Osteoblast (primary cell): ENCODE results near the gene FBXL15. TPM values are rescaled to one million over a fixed set of nuclear protein-coding genes. Genes with fewer than 3 reads are reported as not detected.

Experiments used
- DNase-seq: peaks from one replicate; pipeline ENCODE4 v3.0.0; 2011; ENCODE audit warnings: low spot score, mixed read lengths; ENCODE audit not compliant: insufficient read length; ENCODE audit errors: missing footprints
- H2AFZ ChIP-seq: 2 replicates; pipeline ENCODE4 v1.6.0; 2011; ENCODE audit warnings: mild to moderate bottlenecking, low read length
- H3K27ac ChIP-seq: 2 replicates; pipeline ENCODE4 v1.5.1; 2011; ENCODE audit warnings: mild to moderate bottlenecking, low read depth, low read length, moderate library complexity
- H3K27me3 ChIP-seq: 2 replicates; pipeline ENCODE4 v1.6.0; 2012; ENCODE audit warnings: mild to moderate bottlenecking, control low read depth, inconsistent platforms, low read length, moderate library complexity; ENCODE audit not compliant: insufficient read depth
- H3K36me3 ChIP-seq: 2 replicates; pipeline ENCODE4 v1.5.1; 2011; ENCODE audit warnings: mild to moderate bottlenecking, low read length, control low read depth, moderate library complexity; ENCODE audit not compliant: insufficient read depth
- H3K4me1 ChIP-seq: 2 replicates; pipeline ENCODE4 v1.5.1; 2011; ENCODE audit warnings: mild to moderate bottlenecking, low read length, control low read depth, moderate library complexity; ENCODE audit not compliant: insufficient read depth
- H3K4me2 ChIP-seq: 2 replicates; pipeline ENCODE4 v1.6.0; 2011; ENCODE audit warnings: mild to moderate bottlenecking, low read length; ENCODE audit not compliant: insufficient read depth
- H3K4me3 ChIP-seq: fragments of 200-600 bp; sonication (generic); 3 replicates; pipeline ENCODE4 v1.5.1; 2012; ENCODE audit warnings: mild to moderate bottlenecking, low read length, inconsistent platforms; ENCODE audit not compliant: insufficient read depth
- H3K79me2 ChIP-seq: 2 replicates; pipeline ENCODE4 v1.6.0; 2012; ENCODE audit warnings: mild to moderate bottlenecking, low read length, control low read depth, inconsistent platforms; ENCODE audit not compliant: insufficient read depth
- H3K9me3 ChIP-seq: 2 replicates; pipeline ENCODE4 v1.5.1; 2011; ENCODE audit warnings: low read depth, low read length, control low read depth
- H4K20me1 ChIP-seq: 2 replicates; pipeline ENCODE4 v1.6.0; 2012; ENCODE audit warnings: mild to moderate bottlenecking, low read length, control low read depth; ENCODE audit not compliant: insufficient read depth
- CTCF ChIP-seq: IDR thresholded peaks from 2 replicates; pipeline ENCODE4 v1.5.1; 2011; ENCODE audit warnings: mild to moderate bottlenecking, low read depth, low read length, moderate library complexity; ENCODE audit errors: extremely low read depth
- total RNA-seq: library from RNA; depleted of rRNA; stranded (reverse); fragments of >200 nt; gene quantifications from 2 replicates; pipeline ENCODE4 v1.2.3, GENCODE V29; 2012

Gene FBXL15
- total RNA-seq, 1 donor = 9.4 TPM

DNA sequence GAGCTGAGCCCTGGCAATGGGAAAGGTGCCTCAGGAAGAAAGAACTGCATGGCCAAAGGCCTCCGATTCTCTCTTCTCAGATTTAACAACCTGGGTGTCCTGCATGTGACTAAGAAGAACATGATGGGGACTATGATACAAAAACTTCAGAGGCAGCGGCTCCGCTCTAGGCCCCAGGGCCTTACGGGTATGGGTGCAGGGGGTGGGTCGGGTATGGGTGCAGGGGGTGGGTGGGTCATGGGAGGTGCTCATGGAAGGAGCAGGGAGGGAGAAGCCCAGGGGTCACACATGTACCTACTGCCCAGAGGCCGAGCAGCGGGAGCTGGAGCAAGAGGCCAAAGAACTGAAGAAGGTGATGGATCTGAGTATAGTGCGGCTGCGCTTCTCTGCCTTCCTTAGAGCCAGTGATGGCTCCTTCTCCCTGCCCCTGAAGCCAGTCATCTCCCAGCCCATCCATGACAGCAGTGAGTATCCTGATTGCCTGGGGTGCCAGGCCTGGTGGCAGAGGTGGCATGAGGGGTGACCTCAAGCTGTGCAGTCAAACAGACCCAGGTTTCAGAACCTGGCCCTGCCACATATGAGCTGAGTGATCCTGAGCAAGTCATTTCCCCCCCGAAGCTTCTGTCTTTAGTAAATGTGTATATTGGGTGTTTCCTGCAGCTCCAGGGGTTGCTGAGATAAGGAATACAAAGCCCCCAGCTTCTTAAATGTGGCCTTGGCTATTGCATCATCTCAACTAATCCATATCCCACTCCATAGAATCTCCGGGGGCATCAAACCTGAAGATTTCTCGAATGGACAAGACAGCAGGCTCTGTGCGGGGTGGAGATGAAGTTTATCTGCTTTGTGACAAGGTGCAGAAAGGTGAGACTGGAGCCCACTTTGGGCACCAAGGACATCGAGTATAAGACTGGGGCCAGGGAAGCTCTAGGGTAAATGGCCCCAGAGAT is 23.1 kb upstream of the FBXL15 start:
- H3K4me2 ChIP-seq = no peak overlapping the region
- H3K36me3 ChIP-seq = peaks cover 36% of the 10 kb centered on the region
- no peak overlapping the region for H2AFZ ChIP-seq
- H3K4me1 ChIP-seq = peaks cover 18% of the 10 kb centered on the region
- peaks cover 13% of the 10 kb centered on the region for H3K79me2 ChIP-seq
- no peaks in the 10 kb centered on the region for H4K20me1 ChIP-seq
- no peak overlapping the region for H3K27ac ChIP-seq
- no peak for TF ChIP-seq CTCF
- no peak overlapping the region for H3K4me3 ChIP-seq
- H3K9me3 ChIP-seq = no peaks in the 10 kb centered on the region
- peak; percentile 60 for DNase-seq
- no peaks in the 10 kb centered on the region for H3K27me3 ChIP-seq

GRCh38 chr10:102398172-102399020 is 22.2 kb upstream of the FBXL15 start:
- Histone ChIP-seq H3K4me1 (peaks cover 18% of the 10 kb centered on the region), H3K36me3 (peaks cover 37% of the 10 kb centered on the region), H3K79me2 (peaks cover 13% of the 10 kb centered on the region), H3K4me2 (peak overlapping the region; percentile 73), H3K4me3 (no peak overlapping the region), H2AFZ (no peak overlapping the region), H3K27ac (no peak overlapping the region), H3K9me3 (no peaks in the 10 kb centered on the region), H3K27me3 (no peaks in the 10 kb centered on the region), H4K20me1 (no peaks in the 10 kb centered on the region)
- no peak for TF ChIP-seq CTCF
- DNase-seq = peak; percentile 62

DNA sequence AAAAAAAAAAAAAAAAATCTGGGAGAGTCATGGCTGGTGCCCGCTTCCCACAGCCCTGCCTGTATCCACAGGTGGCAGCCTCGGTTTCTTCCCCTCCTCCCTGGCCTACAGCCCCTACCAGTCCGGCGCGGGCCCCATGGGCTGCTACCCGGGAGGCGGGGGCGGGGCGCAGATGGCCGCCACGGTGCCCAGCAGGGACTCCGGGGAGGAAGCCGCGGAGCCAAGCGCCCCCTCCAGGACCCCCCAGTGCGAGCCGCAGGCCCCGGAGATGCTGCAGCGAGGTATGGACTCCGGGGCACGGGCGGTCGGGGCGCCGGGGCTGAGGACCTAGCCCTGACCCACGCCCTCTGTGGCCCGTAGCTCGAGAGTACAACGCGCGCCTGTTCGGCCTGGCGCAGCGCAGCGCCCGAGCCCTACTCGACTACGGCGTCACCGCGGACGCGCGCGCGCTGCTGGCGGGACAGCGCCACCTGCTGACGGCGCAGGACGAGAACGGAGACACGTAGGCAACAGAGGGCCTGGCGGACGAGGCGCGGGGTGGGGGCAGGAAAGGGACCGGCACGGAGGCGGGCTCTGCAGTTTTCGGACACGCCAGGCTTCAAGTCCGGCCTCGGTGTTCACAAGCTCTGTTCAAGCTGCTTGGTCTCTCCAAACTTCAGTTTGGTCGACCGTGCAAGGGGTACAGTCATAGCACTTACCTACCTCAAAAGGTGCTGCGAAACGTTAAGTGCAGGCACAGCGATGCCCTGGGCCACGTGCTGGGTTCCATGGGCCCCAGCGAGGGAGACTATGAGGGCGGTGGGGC is 21.2 kb upstream of the FBXL15 start:
- peak overlapping the region; percentile 72 for H2AFZ ChIP-seq
- peaks cover 37% of the 10 kb centered on the region for H3K36me3 ChIP-seq
- no peaks in the 10 kb centered on the region for H3K9me3 ChIP-seq
- H3K79me2 ChIP-seq = peaks cover 13% of the 10 kb centered on the region
- peak overlapping the region; percentile 76 for H3K4me3 ChIP-seq
- peak; percentile 100 for DNase-seq
- H3K27ac ChIP-seq = peak overlapping the region; percentile 34
- peaks cover 2% of the 10 kb centered on the region for H4K20me1 ChIP-seq
- no peaks in the 10 kb centered on the region for H3K27me3 ChIP-seq
- TF ChIP-seq CTCF = peak; percentile 80
- peak overlapping the region; percentile 73 for H3K4me2 ChIP-seq
- peaks cover 14% of the 10 kb centered on the region for H3K4me1 ChIP-seq
